OCI-M1 (cell line): ENCODE data around the gene ELOVL4.
A peak's percentile ranks its signal among the peaks of the same experiment; 100 is the strongest.

Source experiments
- DNase-seq: peaks from one replicate; lab custom pipeline; 2025; lab: John Stamatoyannopoulos, UW

ELOVL4 gene

GRCh38 chr6:79947191-79948186 is at the start of gene ELOVL4:
TSS of gene ELOVL4 (minus strand) at chr6:79947553. CDS start at chr6:79947279, 274 bp downstream.
- DNase-seq = no peak

- no peak for DNase-seq
Observed at GRCh38 chr6:79993911-79994309, 46.6 kb upstream of the ELOVL4 start.

- DNase-seq = no peak
Observed at GRCh38 chr6:79993012-79993910, 45.9 kb upstream of the ELOVL4 start.

GRCh38 chr6:79989641-79990040 is 42.3 kb upstream of the ELOVL4 start:
- peak; percentile 42 for DNase-seq

GRCh38 chr6:79985128-79985527 is 37.8 kb upstream of the ELOVL4 start:
- DNase-seq = no peak

GRCh38 chr6:79984261-79984660 is 36.9 kb upstream of the ELOVL4 start:
- DNase-seq = peak; percentile 71

- no peak for DNase-seq
Observed at GRCh38 chr6:79981652-79982051, 34.3 kb upstream of the ELOVL4 start.

- DNase-seq = no peak
Observed at GRCh38 chr6:79971193-79971592, 23.8 kb upstream of the ELOVL4 start.

- no peak for DNase-seq
Observed at GRCh38 chr6:79969784-79970183, 22.4 kb upstream of the ELOVL4 start.

GRCh38 chr6:79967178-79967577 is 19.8 kb upstream of the ELOVL4 start:
- no peak for DNase-seq

GRCh38 chr6:79964607-79965081 is 17.3 kb upstream of the ELOVL4 start:
- DNase-seq = no peak

- DNase-seq = peak; percentile 69
Observed at GRCh38 chr6:79954849-79955248, 7.5 kb upstream of the ELOVL4 start.

GRCh38 chr6:79949233-79949632 is 1.9 kb upstream of the ELOVL4 start:
- DNase-seq = peak; percentile 85

GRCh38 chr6:79946272-79947190 is 822 bp downstream of the ELOVL4 start:
- peak; percentile 40 for DNase-seq

- DNase-seq = no peak
Observed at GRCh38 chr6:79943133-79943532, 4.2 kb downstream of the ELOVL4 start.

GRCh38 chr6:79941489-79942151 is 5.7 kb downstream of the ELOVL4 start:
- no peak for DNase-seq

GRCh38 chr6:79928478-79928998 is 18.8 kb downstream of the ELOVL4 start:
- peak; percentile 56 for DNase-seq

GRCh38 chr6:79927758-79928157 is 19.6 kb downstream of the ELOVL4 start:
- peak; percentile 41 for DNase-seq

GRCh38 chr6:79923270-79923669 is 24.1 kb downstream of the ELOVL4 start:
- no peak for DNase-seq

GRCh38 chr6:79922018-79922417 is 25.3 kb downstream of the ELOVL4 start:
- DNase-seq = no peak
